HG03521 (cell line): ENCODE results near the gene TMEM131.
"Not testable (repeated sequence)": the region's sequence is repeated elsewhere in the genome, so short reads cannot be mapped to it uniquely, and the experiment has no call there.

Source experiments
- ATAC-seq: cut with Tn5 transposase; IDR thresholded peaks from one replicate; pipeline ENCODE4 v1.9.1; 2021; ENCODE audit warnings: mild to moderate bottlenecking, moderate library complexity; ENCODE audit not compliant: unreplicated experiment

Gene TMEM131

DNA sequence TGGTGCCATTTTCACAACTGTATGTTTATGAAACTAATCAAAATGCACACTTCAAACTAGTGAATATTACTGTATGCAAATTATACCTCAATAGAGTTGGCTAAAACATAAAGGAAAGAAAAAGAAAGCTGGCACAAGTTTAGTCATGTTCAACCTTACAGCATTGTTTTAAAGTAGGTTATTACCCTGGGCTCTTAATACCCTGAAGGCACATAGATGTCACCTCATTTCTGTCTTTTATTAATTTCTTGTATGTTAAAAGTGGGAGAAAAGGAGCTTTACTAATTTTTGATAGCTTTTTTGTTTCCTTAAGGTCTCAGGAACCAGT is 32.7 kb downstream of the TMEM131 start:
- no peak for ATAC-seq

DNA sequence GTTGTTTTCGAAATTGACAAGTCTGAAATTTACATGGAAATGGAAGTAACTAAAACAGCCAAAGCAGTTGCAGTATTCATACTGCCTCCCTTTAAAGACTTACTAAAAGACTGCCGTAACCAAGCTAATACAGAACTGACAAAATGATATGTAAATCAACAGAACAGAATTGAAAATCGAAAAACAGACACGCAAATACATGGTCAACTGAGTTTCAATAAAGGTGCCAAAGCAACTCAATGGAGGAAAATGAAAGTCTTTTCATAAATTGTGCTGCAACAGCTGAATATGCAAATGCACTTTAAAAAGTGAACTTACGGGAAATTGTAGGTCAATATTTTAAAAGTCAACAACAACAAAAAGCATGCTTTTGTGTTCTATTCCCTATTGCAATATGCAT is 34.2 kb downstream of the TMEM131 start:
- no peak for ATAC-seq

DNA sequence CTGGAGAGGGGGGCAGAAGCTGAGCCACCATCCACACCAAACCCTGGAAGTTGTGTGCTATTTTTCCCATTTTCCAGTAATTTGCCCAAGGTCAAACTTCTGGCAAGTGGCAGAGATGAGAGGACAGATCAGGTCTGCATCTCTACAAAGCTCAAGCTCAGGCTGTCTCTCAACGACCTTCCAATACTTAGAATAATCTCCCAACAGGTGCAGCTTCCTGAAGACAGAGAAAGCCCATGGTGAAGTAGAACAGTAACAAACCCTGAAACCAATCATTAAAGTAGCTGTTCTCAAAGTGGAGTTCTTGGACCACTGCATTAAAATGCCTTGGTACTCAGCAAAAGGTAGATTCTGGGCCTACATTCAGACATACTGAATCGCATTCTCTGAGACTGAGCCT is 37.6 kb downstream of the TMEM131 start:
- no peak for ATAC-seq

DNA sequence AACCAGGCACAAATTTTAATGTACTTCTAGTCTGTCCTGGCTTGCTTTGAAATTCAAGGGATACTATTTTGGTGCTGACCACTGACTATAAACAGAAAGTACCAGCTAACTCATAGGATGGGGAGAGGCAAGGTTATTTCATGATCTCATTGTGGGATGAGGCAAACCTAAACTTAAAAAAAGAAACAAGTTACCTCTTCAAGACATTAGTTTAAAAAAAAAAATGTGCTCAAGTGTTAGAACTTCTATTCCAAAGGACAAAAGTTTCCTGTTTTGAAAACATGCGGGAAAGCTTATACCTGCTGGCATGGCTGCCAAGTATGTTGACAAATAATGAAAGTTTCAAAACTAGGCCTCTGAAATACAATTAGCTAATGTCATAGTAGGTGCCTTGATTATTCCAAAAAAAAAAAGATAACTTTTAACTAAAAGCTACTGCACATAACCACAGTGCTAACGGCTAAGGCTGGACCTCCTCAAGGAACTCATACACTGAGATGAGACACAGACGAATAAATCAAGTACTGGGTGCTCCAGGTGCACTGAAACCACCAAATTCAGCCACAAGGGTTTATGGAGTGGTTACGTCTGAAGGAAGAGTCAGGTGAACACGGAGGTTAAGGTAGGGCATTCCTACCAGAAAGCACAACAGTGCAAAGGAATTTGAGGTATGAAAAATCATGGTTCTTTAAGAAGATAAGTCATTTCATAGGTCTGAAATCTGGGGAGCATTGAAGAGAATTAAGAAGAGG is 38.1 kb downstream of the TMEM131 start:
- no peak for ATAC-seq

DNA sequence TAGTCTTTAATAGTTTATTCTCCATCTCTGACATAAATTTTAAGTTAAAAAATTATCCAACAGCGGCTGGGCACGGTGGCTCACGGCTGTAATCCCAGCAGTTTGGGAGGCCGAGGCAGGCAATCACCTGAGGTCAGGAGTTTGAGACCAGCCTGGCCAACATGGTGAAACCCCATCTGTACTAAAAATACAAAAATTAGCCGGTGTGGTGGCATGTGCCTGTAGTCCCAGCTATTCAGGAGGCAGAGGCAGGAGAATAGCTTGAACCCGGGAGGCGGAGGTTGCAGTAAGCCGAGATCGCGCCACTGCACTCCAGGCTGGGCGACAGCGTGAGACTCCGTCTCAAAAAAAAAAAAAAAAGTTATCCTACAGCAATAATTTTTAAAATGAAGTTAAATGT is 39.0 kb downstream of the TMEM131 start:
- not testable (repeated sequence) for ATAC-seq

DNA sequence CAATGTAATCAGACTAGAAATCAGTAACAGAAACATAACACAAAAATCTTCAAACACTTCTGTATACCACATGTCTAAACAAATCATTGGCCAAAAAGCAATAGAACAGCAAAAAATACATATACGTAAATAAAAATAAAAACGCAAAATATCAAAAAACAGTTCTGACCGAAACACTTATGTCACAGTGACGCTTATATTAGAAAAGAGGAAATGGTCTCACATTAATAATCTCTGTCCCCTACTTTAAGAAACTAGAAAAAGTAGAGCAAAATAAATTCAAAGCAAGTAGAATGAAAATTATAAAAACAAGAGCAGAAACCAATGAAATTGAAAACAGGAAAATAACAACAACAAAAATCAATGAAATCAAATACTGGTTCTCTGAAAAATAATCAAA is 41.9 kb downstream of the TMEM131 start:
- ATAC-seq = no peak

DNA sequence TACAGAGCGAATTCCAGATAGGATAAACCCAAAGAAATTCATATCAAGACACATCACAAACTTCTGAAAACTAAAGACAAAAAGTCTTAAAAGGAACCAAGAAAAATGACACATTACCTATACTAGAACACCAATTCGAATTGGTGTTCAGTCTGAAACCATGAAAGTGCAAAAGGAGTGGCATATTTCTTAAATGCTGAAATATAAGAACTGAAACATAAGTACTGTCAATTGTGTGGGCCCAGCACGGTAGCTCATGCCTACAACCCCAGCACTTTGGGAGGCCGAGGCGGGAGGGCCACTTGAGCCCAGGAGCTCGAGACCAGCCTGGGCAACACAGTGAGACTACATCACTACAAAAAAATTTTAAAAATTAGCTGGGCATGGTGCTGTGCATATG is 43.4 kb downstream of the TMEM131 start:
- ATAC-seq = no peak

DNA sequence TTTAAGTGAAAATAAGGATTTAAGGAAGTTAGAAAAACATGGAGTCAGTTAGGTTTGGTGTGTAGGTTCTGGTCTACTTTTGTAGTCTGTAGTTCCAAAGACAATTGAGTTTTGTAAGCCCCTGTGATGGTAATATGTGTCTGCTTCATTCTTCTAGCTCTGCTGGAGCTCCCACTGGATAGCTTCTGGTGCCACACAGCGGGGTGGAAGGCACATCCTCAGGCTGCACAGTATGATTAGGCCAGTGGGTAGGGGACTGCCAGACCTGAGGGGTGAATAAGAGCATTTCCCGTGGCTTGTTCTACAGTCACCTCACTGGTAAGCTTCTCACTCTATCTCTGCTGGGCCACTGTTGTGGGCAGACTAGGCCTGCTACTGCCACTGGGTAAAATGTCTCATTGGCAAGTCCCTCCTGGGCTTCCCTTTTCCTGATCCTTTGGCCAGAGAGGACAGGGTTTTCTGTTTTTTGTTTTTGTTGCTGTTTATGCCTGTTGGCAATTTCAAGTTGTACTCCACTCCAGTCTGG is 44.5 kb downstream of the TMEM131 start:
- ATAC-seq = no peak

DNA sequence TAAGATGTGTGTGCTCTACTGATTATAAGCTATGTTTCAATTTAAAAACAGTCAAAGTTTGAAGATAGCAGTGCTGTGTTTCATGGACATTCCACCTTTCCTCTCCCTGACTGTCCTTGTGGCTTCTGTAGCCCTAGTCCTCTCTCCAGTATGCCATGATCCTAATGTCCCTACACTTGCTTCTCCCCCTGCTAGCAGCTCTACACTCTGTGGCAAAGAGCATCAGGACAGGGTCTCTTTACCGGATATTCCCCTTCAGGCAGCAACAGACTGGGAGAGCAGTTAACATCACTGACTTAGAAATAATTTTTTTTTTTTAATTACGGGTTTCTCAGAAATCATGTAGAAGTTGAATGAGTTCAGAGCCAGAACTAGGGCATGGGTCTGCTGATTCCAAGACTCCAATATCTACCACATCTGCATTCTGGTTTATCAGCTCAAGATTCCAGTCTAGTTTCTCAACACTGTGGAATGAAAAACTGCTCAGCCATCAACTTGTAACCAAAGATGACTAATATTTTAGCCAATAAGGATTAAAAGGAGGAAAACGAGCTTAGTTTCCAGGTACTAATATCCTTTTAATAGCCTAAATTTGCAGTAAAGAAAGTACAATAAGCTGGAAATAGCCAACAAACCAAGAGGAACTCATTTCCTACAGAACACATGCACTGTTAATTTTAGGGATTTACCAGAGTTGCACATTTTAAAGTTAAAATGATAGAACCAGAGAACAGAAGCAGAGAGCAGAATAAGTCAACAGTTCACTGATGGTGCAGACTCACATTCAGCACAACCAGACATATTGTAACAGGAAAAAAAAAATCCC is 45.2 kb downstream of the TMEM131 start:
- ATAC-seq = no peak

DNA sequence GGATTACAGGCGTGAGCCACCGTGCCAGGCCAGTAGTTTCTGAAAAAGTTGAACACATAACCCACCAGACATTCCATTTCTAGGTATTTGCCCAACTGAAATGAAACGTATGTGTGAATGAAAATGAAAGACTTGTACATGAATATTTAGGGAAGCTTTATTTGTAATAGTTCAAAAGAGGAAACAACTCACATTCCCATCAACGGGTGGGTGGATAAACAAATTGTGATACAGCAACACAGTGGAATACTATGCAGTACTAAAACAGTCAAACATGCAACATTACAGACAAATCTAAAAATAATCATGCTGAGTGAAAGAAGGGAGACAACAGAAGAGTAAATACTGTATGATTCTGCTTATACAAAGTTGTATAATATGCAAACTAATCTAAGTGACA is 46.8 kb downstream of the TMEM131 start:
- ATAC-seq = no peak

DNA sequence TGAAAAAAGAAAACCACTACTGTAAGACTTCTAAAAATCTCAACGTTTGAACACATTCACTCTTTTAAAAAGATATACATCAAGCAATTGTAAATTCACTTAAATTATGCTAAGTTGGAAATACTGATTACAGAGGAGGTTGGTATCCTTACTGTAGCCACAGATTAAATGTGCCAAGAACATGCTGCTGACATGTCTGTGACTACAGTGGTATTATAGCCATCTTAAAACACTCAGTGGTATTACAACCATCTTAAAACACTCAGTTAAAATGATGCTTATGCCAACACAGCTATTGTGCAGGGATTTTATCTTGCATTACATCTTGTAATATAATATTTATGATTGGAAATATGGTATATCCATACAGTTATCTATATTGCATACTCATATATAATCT is 50.0 kb downstream of the TMEM131 start:
- ATAC-seq = no peak

DNA sequence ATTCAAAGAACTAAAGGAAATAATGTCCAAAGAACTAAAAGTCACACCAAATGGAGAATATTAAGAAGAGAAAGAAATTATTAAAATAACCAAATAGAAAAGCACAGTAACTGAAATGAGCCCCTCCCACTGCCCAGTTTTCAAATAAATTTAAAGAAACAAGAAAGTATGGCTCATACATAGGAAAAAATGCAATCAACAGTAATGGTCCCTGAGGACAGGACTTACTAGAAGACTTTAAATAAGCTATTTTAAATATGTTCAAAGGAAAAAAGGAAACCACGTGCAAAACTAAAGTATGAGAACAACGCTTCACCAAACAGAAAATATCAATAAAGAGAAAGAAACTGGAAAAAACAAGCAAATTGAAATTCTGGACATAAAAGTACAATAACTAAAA is 58.9 kb downstream of the TMEM131 start:
- ATAC-seq = no peak

DNA sequence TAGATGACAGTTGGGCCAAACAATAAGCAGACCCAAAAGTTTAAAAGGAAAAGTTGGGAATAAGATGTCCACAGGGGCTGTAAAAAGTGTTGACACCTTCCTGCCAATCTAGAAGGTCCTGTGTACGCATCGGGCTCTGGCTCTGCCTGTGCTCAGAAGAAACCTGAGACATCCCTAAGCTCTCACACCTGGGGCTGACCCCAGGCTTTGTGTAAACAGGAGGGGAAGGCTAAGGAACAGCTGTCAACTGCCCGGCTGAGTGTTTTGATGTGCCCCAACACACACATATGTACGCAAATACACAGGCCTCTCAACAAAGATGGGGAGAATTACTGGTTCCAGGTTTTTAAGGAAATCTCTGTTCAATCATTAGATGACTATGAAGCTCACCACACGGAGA is 59.5 kb downstream of the TMEM131 start:
- peak; percentile 55 for ATAC-seq

DNA sequence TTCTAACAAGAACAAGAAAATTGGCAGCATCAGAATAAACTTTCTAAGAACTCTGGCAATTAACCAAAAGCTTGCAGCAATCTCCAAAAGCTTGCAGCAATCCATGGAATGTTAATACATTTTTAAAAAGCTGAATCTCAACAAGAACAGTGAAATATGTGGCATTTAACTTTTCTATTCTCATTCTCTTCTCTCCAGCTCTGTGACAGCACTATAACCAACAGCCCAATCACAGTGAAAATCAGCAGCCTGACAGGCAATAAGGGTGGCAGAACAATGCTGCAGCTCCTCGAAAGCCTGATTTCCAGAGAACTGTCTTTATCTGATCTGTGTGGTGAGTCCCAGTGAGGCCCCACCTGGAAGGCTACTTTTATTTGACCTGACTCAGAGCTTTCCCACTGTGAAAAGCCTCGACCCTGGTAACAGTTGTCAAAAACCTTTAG is 60.0 kb downstream of the TMEM131 start:
- ATAC-seq = no peak

DNA sequence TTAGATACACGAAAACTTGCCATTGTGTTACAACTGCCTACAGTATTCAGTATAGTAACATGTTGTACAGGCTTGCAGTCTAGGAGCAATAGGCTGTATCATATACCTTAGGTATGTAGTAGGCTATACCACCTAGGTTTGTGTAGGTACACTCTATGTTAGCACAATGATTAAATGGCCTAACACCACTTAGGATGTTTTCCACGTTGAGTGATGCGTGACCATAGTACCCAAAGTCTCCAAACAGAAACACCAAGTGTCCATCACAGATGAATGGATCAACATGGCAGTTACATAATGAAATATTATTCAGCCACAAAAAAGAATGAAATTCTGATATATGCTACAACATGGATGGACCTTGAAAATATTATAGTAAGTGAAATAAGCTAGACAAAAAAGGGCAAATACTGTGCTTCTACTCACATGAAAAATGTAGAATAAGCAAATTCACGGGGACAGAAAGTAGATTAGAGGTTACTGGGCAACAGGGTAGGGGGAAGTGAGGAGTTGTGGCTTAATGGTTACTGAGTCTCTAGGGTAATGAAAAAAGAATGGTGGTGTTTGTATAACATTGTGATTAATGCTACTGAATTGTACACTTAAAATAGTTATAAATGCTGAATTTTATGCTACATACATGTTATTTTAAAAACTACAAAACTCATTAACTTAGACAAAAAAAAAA is 62.6 kb downstream of the TMEM131 start:
- peak; percentile 67 for ATAC-seq

DNA sequence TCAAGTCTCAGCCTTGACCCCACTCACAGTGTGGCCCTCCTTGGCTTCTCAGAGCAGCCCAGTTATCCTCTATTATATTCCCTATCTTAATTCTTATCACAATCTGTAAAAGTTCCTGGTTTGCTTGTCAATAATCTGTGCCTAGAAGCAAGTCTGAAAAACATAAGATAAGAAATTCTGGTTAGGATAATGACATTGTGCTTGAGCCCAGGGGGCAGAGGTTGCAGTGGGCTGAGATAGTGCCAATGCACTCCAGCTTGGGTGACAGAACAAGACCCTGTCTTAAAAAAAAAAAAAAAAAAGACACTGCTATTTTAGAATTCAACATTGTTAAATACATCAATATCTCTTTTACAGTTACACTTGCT is 63.9 kb downstream of the TMEM131 start:
- no peak for ATAC-seq

DNA sequence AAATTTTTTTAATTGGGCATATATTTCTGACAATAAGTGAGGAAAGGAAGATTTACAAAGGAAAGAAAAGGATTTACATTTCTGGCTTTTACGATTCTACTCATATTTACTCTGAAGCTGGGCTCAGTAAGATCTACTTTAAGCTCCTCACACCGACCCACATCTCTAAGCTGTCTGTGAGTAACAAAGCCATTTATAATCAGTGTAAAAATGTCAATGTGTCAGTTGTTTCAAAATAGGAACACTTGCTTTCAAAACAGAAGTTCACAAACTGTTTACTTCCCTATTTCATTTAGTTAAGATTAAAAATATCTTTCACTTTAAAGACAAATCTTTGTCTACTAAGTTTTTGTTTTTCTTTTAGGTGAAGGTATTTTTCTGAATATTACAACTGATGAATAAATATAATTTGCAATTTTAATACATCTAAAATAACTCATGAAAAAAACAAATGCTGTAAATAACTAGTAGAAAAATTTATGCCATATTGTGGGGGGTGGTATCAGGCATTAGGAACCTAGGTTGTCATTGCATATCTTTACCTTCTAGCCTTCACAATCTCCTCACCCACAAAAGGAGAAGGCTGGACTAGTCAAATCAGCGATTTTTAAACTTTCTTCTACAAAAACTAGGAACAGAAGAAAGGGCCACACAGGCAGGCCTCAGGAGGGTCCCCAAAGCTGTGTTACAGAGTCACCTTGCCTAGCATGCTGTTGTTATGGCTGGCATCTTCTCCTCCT is 64.5 kb downstream of the TMEM131 start:
- no peak for ATAC-seq

DNA sequence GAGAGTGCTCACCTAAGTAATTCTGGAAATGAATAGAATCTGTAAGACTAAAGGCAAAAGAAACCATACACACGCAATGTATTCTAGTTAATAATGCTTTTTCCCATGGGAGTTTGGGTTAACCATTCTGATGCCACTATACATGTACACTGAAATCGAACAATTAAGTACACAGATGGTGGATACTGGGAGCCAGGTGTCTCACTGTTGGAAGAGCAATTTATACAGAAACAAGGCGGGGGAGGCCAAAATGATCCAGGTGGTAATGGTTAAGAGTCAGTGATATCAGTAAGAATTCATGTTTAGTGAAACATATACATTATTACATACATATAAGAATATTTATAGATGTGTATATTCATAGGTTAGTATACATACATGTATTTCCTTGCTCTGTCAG is 67.2 kb downstream of the TMEM131 start:
- no peak for ATAC-seq

DNA sequence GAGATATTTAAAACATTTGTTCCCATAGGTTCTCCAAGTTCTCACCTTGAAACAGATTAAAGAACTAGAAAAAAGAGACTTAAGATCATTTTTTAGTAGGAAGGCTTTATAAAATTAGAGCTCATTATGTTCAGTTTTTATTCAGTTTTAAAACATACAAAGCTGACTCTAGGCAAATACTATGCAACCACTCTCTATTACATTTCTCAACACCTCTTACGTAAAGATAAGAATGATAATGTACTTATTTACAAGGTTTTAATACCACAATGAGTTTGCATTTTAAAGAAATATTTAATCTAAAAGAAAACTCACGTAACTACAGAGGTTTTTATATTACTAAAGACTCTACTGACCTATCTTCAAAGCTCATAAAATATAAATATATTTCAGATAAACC is 68.8 kb downstream of the TMEM131 start:
- ATAC-seq = no peak

DNA sequence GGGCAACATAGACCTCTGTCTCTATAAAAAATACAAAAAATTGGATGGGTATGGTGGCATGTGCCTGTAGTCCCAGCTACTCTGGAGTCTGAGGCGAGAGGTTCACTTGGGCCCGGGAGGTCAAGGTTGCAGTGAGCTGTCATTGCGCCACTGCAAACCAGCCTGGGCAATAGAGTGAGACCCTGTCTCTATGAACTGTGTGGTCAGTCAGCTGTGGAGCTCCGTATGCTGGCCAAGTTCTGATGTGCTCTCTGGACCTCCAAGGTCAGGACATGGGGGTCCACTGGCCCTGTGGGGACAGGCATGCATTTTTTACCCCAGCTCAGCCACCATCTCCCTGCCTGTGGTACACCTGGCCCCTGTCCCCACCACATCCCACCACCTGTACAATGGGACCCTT is 71.6 kb downstream of the TMEM131 start:
- ATAC-seq = no peak

DNA sequence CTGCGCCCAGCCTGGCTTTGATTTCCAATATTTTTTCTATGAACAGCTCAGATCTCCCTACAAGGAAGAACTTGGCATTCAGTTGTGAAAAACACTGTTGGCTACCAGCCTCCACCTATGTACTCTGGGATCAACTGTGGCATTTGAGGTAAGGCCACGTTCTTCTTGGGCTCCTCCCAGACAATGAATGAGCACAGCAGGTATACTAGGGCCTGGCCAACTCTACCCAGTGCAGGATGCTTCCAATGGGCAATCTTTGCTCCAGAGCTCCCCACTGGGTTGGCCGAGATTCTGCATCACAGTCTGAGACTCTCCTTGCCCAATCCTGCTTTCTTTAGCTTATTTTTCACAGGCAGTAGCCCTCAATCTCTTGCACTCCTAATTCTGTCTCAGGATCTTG is 75.9 kb downstream of the TMEM131 start:
- ATAC-seq = no peak
